Breast epithelium (tissue), 3 donors: ENCODE measurements around the gene NT5DC1.

Experiments
- POLR2A ChIP-seq: fragments of 450-650 bp; IDR thresholded peaks from one replicate; pipeline ENCODE4 v1.6.1; 2016; ENCODE audit warnings: antibody characterized with exemption, mild to moderate bottlenecking, moderate library complexity
- POLR2AphosphoS5 ChIP-seq, 3 donors: sonication (generic); formaldehyde crosslinking; IDR thresholded peaks; one replicate each; pipeline ENCODE4 v1.6.1; 2017; ENCODE audit warnings: antibody characterized with exemption in 3 of 3
- TF ChIP-seq, protein P1 (sequence below), 3 donors: fragments of 450-650 bp; IDR thresholded peaks; one replicate each; pipeline ENCODE4 v1.5.1; 2016 to 2017; ENCODE audit warnings: antibody characterized with exemption in 3 of 3, mild to moderate bottlenecking in 3 of 3, moderate library complexity in 3 of 3

DNA sequence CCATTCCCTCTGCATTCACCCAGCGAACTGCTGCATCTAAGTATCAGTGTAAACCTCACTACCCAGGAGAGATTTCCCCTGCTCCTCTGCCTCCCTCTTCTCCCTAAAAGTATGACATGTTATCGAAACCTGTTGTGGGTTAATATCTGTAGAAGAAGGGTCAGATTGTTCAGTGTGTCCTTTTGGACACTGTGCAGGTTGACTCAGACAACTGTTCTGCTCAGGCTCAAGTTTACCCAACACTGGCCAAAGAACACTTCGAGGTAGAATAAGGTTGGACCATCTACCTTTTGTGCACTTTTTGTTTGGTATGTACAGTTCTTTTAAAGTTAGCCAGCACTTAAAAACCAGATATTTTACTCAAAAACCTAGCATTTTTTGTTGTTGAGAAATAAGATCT, 4.6 kb downstream of the NT5DC1 start:
- TF ChIP-seq, protein P1, sequence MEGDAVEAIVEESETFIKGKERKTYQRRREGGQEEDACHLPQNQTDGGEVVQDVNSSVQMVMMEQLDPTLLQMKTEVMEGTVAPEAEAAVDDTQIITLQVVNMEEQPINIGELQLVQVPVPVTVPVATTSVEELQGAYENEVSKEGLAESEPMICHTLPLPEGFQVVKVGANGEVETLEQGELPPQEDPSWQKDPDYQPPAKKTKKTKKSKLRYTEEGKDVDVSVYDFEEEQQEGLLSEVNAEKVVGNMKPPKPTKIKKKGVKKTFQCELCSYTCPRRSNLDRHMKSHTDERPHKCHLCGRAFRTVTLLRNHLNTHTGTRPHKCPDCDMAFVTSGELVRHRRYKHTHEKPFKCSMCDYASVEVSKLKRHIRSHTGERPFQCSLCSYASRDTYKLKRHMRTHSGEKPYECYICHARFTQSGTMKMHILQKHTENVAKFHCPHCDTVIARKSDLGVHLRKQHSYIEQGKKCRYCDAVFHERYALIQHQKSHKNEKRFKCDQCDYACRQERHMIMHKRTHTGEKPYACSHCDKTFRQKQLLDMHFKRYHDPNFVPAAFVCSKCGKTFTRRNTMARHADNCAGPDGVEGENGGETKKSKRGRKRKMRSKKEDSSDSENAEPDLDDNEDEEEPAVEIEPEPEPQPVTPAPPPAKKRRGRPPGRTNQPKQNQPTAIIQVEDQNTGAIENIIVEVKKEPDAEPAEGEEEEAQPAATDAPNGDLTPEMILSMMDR (IDR thresholded peaks at IDR 0.05): no peak
- no peak for TF ChIP-seq POLR2AphosphoS5 (IDR thresholded peaks at IDR 0.05)
- no peak for TF ChIP-seq POLR2A
